K562 (cell line): ENCODE data around the gene SMIM13. TPM values are rescaled to one million over a fixed set of nuclear protein-coding genes. Genes with fewer than 3 reads are reported as not detected.
A peak's percentile ranks its signal among the peaks of the same experiment; 100 is the strongest.

Source experiments
- ARNT ChIP-seq, 2 experiments: fragments of 450-650 bp; IDR thresholded peaks; 2 replicates each; pipeline ENCODE4 v1.6.1; 2016; ENCODE audit warnings: mild to moderate bottlenecking in 1 of 2
- GATAD2B ChIP-seq: fragments of 450-650 bp; IDR thresholded peaks from 2 replicates; pipeline ENCODE4 v1.6.1; 2017; ENCODE audit warnings: mild to moderate bottlenecking, borderline replicate concordance
- HCFC1 ChIP-seq: IDR thresholded peaks from 2 replicates; pipeline ENCODE4 v1.6.1; 2012; ENCODE audit warnings: low read depth, low read length, improper control_type of control experiment
- MECOM ChIP-seq: fragments of 250-450 bp; sonication (Bioruptor Pico); IDR thresholded peaks from 2 replicates; pipeline ENCODE4 v1.8.0; 2022; ENCODE audit warnings: inconsistent platforms
- NR3C1 ChIP-seq: sonication (generic); formaldehyde crosslinking; IDR thresholded peaks from 2 replicates; pipeline ENCODE4 v1.8.1; 2022; ENCODE audit warnings: missing genetic modification reagents
- SMARCA5 ChIP-seq: fragments of 450-650 bp; IDR thresholded peaks from 2 replicates; pipeline ENCODE4 v1.6.1; 2016
- SRSF1 ChIP-seq: fragments of 200-400 bp; formaldehyde crosslinking; IDR thresholded peaks from 2 replicates; pipeline ENCODE4 v1.6.1; 2017; ENCODE audit warnings: mild to moderate bottlenecking, low read depth, low read length, moderate library complexity
- ZBTB1 ChIP-seq: sonication (generic); formaldehyde crosslinking; IDR thresholded peaks from 2 replicates; pipeline ENCODE4 v1.8.1; 2023; ENCODE audit warnings: missing genetic modification reagents, low read depth, mild to moderate bottlenecking, borderline replicate concordance
- ZNF239 ChIP-seq: fragments of 250-450 bp; sonication (Bioruptor Pico); IDR thresholded peaks from 2 replicates; pipeline ENCODE4 v1.4.0; 2020; ENCODE audit warnings: mild to moderate bottlenecking
- polyA plus RNA-seq, 8 experiments: library from polyadenylated mRNA; depleted of rRNA in 4 of 8; stranded (reverse) in 5 of 8; unstranded in 3 of 8; fragments of >200 nt; fragmentation: Nextera tagmentation in 2 of 8; fragmentation: Illumina TruSeq in 1 of 8; extraction: Ambion mirVana in 2 of 8; extraction: Trizol in 1 of 8; gene quantifications; 2 replicates each; pipeline versions ENCODE4 v1.2.1 to v1.2.3, GENCODE V29; 2011 to 2014; ENCODE audit warnings: inconsistent platforms in 1 of 8, missing spikeins in 1 of 8
- total RNA-seq, 7 experiments: library from RNA; depleted of rRNA in 6 of 7; stranded (reverse); fragments of >200 nt in 6 of 7; fragmentation: Illumina TruSeq in 2 of 7; extraction: Trizol in 2 of 7; gene quantifications; 2 replicates each; pipeline versions ENCODE4 v1.2.1 to v1.2.3, GENCODE V29; 2011 to 2021; ENCODE audit warnings: low replicate concordance in 1 of 7
- TF ChIP-seq, protein P1 (sequence below): fragments of 200-800 bp; sonication (Bioruptor generic); IDR thresholded peaks from 2 replicates; pipeline ENCODE4 v1.6.1; 2016; ENCODE audit warnings: missing genetic modification characterization, missing compliant biosample characterization
- TF ChIP-seq, protein P2 (sequence below): IDR thresholded peaks from 2 replicates; pipeline ENCODE4 v1.6.1; 2014; ENCODE audit warnings: antibody characterized with exemption

Gene SMIM13
- total and polyA plus RNA-seq, 9 of the 15 experiments (the other 6 are each of a cell fraction or from before 2014, with no cell fraction given), result 5.5 to 24.8 (median 11.7) TPM

DNA sequence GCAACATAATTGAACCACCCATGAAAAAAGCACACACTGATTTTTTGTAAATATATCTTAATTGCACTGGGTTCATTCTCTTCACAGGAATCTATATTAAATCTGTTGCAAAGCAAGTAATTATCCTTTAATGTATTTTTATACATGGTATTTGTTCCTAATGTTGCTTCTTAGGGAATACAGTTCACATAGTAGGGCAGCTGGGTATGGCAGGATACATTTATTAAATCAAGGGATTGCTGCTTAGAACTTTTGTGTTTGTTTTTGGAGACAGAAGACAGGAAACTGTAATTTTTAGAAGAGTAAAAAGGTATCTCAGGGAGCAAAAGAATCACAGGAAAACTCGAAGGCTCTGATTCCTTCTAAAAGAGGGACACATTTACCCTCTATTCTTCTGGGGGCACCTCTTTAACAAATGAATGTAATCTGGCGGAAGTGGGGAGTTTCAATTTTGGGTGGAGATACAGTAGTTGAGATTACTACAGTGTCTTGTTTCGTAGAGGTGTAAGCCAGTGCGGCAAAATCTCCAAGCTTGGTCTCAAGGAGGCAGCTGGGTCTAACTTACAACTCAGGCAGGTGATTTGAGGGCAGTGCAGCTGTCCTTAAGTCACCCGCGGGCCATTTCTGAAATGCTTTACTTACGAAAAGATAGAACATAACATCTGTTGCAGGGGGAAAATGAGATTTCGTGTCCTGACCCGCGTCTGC is 812 bp upstream of the SMIM13 start (continued):
- TF ChIP-seq, protein P1, sequence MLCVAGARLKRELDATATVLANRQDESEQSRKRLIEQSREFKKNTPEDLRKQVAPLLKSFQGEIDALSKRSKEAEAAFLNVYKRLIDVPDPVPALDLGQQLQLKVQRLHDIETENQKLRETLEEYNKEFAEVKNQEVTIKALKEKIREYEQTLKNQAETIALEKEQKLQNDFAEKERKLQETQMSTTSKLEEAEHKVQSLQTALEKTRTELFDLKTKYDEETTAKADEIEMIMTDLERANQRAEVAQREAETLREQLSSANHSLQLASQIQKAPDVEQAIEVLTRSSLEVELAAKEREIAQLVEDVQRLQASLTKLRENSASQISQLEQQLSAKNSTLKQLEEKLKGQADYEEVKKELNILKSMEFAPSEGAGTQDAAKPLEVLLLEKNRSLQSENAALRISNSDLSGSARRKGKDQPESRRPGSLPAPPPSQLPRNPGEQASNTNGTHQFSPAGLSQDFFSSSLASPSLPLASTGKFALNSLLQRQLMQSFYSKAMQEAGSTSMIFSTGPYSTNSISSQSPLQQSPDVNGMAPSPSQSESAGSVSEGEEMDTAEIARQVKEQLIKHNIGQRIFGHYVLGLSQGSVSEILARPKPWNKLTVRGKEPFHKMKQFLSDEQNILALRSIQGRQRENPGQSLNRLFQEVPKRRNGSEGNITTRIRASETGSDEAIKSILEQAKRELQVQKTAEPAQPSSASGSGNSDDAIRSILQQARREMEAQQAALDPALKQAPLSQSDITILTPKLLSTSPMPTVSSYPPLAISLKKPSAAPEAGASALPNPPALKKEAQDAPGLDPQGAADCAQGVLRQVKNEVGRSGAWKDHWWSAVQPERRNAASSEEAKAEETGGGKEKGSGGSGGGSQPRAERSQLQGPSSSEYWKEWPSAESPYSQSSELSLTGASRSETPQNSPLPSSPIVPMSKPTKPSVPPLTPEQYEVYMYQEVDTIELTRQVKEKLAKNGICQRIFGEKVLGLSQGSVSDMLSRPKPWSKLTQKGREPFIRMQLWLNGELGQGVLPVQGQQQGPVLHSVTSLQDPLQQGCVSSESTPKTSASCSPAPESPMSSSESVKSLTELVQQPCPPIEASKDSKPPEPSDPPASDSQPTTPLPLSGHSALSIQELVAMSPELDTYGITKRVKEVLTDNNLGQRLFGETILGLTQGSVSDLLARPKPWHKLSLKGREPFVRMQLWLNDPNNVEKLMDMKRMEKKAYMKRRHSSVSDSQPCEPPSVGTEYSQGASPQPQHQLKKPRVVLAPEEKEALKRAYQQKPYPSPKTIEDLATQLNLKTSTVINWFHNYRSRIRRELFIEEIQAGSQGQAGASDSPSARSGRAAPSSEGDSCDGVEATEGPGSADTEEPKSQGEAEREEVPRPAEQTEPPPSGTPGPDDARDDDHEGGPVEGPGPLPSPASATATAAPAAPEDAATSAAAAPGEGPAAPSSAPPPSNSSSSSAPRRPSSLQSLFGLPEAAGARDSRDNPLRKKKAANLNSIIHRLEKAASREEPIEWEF (CRISPR knock-in tag), result no peak
- peak; percentile 39; the same call in 1 of the 2 replicates for TF ChIP-seq GATAD2B
- no peak for TF ChIP-seq HCFC1
- no peak for TF ChIP-seq ZBTB1 (CRISPR knock-in tag)
- no peak for TF ChIP-seq MECOM
- TF ChIP-seq, protein P2, sequence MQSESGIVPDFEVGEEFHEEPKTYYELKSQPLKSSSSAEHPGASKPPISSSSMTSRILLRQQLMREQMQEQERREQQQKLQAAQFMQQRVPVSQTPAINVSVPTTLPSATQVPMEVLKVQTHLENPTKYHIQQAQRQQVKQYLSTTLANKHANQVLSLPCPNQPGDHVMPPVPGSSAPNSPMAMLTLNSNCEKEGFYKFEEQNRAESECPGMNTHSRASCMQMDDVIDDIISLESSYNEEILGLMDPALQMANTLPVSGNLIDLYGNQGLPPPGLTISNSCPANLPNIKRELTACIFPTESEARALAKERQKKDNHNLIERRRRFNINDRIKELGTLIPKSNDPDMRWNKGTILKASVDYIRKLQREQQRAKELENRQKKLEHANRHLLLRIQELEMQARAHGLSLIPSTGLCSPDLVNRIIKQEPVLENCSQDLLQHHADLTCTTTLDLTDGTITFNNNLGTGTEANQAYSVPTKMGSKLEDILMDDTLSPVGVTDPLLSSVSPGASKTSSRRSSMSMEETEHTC, result no peak
- TF ChIP-seq ZNF239, result no peak
- TF ChIP-seq NR3C1 (CRISPR knock-in tag), result no peak
- no peak for TF ChIP-seq SMARCA5
- peak in 1 of 2 experiments; percentile 61; a peak in 1 of 4 replicates for TF ChIP-seq ARNT (IDR thresholded peaks at IDR 0.05)
- no peak for TF ChIP-seq SRSF1
